Cerebellar cortex (tissue), 1 donor: ENCODE results near the gene SPRR2B.
"Not testable (repeated sequence)": the region's sequence is repeated elsewhere in the genome, so short reads cannot be mapped to it uniquely, and the experiment has no call there.

Experiments
- DNase-seq: peaks from one replicate; pipeline ENCODE4 v3.0.0-alpha.2; 2015; ENCODE audit warnings: low spot score

SPRR2B gene

DNA sequence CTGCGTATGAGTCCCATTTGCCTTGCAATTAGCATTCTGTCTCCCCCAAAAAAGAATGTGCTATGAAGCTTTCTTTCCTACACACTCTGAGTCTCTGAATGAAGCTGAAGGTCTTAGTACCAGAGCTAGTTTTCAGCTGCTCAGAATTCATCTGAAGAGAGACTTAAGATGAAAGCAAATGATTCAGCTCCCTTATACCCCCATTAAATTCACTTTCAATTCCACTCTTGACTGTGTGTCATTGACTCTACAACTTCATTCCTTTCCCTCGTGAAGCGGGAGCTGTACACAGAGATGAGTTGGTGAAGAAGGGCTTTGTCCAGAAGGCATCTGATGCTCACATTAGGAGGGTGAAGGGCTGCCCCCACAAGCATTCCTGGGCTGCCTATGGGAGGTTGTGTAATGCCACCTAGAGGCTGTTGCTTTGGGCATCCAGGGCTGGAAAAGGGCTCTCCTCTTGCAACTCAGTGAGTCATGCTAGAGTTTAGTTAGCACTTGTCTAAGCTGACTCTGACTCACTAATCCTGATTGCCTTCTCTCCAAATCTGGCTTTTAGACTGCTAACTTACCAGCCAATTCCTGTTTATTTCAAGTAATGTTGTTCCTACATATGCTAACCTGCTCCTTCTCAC is 38.6 kb downstream of the SPRR2B start:
- no peak for DNase-seq

DNA sequence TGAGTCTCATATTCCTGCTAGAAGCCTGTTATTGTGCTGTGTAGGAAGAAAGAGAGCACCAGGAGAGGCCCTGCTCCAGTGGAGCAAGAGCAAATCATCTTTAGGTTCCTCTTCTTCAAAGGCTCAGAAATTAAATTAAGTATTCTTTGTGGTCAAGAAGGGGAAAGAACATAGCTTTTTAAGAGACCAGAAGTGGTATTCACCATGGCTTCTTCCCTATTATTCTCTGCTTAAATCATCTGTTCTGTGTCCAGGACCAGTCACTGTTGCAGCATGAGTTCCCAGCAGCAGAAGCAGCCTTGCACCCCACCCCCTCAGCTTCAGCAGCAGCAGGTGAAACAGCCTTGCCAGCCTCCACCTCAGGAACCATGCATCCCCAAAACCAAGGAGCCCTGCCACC is 39.3 kb downstream of the SPRR2B start:
- DNase-seq = no peak

DNA sequence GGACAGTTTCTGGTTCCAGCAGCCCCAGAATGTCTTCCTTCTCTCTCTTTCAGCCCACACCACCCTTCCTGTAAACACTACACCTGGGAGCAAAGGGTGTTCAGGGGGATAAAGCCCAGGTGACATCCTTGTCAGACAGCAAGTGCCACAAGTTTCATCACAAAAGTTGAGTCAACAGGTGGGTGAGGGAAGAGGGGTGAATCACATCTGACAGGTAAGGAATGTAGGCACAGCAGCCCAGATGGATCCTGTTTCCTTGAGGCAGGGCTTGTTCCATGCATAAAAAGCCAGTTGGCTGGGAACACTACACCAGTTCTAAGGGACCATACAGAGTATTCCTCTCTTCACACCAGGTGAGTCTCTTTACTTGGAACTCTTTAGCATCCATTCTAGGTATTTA is 40.5 kb downstream of the SPRR2B start, which contains the start of gene SPRR1B:
Gene SPRR1B, plus strand, starts transcription at position 309 of the 400 bp plus-strand sequence. CDS start 1,143 bp downstream, outside the sequence.
- DNase-seq = no peak

DNA sequence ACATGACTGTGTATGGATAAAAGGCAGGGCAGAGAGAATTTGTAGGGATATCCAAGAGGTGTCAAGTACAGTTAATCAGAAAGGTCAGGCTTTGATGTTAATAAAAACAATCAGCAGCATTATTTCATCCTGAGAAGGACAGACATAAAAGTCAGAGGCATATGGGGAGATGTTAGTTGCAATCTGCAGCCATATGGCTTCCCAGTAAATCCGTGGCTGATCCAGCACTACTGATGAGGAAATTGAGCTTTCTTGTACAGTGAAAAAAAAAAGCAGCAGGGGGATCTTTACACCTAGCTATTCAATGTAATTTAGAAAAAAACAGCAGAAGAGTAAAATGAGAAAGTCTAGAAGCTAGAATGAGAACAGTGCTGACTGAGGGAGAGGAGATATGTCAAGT is 42.6 kb downstream of the SPRR2B start:
- no peak for DNase-seq

DNA sequence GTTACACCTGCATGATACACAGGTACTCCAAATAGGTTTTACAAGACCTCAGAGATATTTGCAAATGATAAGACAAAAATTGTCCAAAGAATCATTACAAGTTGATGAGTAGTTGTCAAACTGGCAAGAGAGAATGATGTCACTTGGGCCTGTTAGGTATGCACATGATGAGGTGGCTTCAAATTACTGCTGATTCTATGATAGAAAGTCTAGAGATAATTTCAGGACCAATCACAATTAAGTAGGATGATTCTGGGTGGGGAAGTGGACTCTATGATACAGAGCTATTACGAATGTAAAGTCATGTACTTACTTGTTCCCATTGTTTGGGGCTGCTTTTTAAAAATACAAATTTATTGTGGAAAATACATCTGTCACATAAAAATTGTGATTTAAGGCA is 45.6 kb downstream of the SPRR2B start:
- DNase-seq = no peak

DNA sequence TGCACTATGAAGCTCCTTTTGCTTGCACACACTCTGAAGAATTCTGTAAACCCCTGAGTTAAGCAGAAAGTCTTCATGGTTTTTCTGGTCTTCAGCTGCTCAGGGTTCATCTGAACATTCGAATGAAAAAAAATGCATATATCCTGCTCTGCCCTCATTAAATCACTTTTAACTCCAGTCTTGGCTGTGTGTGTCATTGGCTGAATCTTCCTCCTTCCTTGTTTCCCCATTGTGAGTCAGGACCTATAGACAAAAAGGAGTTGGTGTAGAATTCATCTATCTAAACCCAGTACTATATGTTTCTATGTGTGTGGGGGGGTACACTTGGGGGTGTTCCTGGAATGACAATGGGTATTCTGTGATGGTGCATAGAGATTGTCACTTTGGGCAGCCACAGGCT is 47.0 kb downstream of the SPRR2B start:
- no peak for DNase-seq

DNA sequence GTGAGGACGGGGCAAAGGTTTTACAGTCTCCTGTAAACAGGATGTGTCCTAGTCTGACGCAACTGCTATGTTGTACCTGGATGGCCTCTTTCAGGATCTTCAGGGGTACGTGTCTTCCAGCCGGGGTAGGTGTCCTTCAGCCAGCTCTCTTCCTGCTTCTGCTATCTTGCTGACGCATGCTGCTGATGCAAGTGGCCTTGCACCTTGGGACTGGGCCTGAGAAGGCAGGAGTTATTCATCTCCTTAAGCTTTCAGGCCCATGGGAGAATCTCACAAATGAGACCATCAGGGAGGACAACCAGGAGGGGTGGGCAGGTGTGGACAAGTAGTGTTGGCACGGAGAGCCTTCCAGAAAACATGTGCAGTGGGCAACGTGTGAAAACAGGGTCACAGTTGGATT is 48.3 kb downstream of the SPRR2B start:
- no peak for DNase-seq

DNA sequence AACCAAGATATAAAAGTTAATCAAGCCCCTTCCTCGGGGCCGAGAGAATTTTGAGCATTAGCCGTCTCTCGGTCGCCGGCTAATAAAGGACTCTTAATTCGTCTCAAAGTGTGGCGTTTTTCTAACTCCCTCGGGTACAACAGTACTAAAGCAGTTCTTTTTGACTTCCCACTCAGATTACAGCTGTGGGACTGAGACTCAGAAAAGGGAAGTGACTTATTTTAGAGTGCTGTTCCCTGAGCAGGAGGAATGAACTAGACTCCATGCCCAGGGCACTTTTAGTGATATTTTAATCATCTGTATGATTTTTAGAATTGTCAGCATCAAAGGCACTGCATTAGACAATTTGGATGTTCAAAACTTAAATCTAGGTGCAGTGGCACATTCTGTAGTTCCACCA is 49.1 kb downstream of the SPRR2B start:
- not testable (repeated sequence) for DNase-seq

DNA sequence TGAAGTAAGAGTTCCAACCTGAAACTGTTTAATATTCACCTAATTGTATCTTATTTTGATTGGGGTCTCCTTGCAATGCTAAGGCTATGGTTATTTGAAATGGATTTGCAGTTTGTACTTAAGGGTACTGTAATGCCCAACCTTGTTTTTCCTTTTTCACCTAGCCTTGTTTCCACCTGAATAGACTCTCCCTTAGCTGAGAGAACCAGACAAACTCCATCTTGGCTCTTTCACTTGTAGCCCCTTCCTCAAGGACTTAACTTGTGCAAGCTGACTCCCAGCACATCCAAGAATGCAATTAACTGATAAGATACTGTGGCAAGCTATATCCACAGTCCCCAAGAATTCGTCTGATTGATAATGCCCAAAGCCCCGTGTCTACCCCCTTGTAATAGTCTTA is 49.6 kb downstream of the SPRR2B start:
- DNase-seq = not testable (repeated sequence)
